GM19099 (cell line): ENCODE measurements around the gene RALGPS1.

Source experiments
- POLR2A ChIP-seq: IDR thresholded peaks from 3 replicates; pipeline ENCODE4 v1.6.1; 2011; ENCODE audit warnings: low read depth; ENCODE audit not compliant: insufficient read length; ENCODE audit errors: extremely low read depth

The RALGPS1 gene

GRCh38 chr9:127092041-127092608, 177.5 kb downstream of the RALGPS1 start:
- no peak for TF ChIP-seq POLR2A

GRCh38 chr9:127093319-127094020, 178.9 kb downstream of the RALGPS1 start:
- TF ChIP-seq POLR2A, result no peak

GRCh38 chr9:127095411-127095810, 180.8 kb downstream of the RALGPS1 start:
- TF ChIP-seq POLR2A, result no peak

GRCh38 chr9:127096208-127096607, 181.6 kb downstream of the RALGPS1 start:
- TF ChIP-seq POLR2A, result no peak

GRCh38 chr9:127097683-127098082, 183.1 kb downstream of the RALGPS1 start:
- TF ChIP-seq POLR2A, result no peak

- no peak for TF ChIP-seq POLR2A
These were observed 184.5 kb downstream of the RALGPS1 start for GRCh38 chr9:127098916-127099553.

- TF ChIP-seq POLR2A, result no peak
These were observed 185.1 kb downstream of the RALGPS1 start for GRCh38 chr9:127099664-127100063.

GRCh38 chr9:127102176-127102575, 187.6 kb downstream of the RALGPS1 start:
- no peak for TF ChIP-seq POLR2A

- no peak for TF ChIP-seq POLR2A
These were observed 188.2 kb downstream of the RALGPS1 start for GRCh38 chr9:127102788-127103187.

GRCh38 chr9:127104581-127105311, 190.2 kb downstream of the RALGPS1 start:
- TF ChIP-seq POLR2A, result no peak

GRCh38 chr9:127105805-127106465, 191.4 kb downstream of the RALGPS1 start:
- TF ChIP-seq POLR2A, result no peak

- TF ChIP-seq POLR2A, result no peak
These were observed 191.9 kb downstream of the RALGPS1 start for GRCh38 chr9:127106466-127106855.

- no peak for TF ChIP-seq POLR2A
These were observed 192.8 kb downstream of the RALGPS1 start for GRCh38 chr9:127107171-127107928.
